Mucosa of gallbladder (tissue), 1 donor: ENCODE results near the gene ANKRD1. TPM values are rescaled to one million over a fixed set of nuclear protein-coding genes. Genes with fewer than 3 reads are reported as not detected.

ENCODE experiments used
- total RNA-seq: library from RNA; stranded (reverse); gene quantifications from one replicate; pipeline ENCODE4 v1.2.1, GENCODE V29; 2021
- donor health status: DM: no; HTN: no; CAD: no.

ANKRD1 gene
- total RNA-seq, 1 donor from 2014 or later = 0.09 TPM

Other genes with a start within 250 kb of the ANKRD1 start
- gene HTR7, start 63.0 kb downstream of the ANKRD1 start, total RNA-seq = 1.2 TPM
- 24.7 TPM for gene RPP30, start 49.1 kb downstream of the ANKRD1 start, total RNA-seq